Measurements from ENCODE around the gene INPPL1.
"Not testable (repeated sequence)": the region's sequence is repeated elsewhere in the genome, so short reads cannot be mapped to it uniquely, and the experiment has no call there.

Gene INPPL1

GRCh38 chr11:72260574-72260973, 36.0 kb downstream of the INPPL1 start:
- Histone ChIP-seq H3K9me3 (replicated peaks; ENCODE audit: insufficient read depth, low read length) (no peaks in the 10 kb centered on the region), H2AFZ (ENCODE audit: low read length) (no peak overlapping the region), H3F3A (ENCODE audit: insufficient read depth, low read length) (0 out of 2 replicates have a peak, but pooled peaks cover 8% of the 10 kb centered on the region), H3K27ac (ENCODE audit: low read length) (no peak overlapping the region), H3K4me2 (ENCODE audit: low read depth, low read length) (no peak overlapping the region), H3K36me3 (replicated peaks; ENCODE audit: insufficient read depth, low read length) (no peaks in the 10 kb centered on the region), H3K4me1 (ENCODE audit: low read length) (peaks cover 14% of the 10 kb centered on the region), H3K9ac (ENCODE audit: low read length) (no peak overlapping the region), H3K4me3 (ENCODE audit: low read length) (no peak overlapping the region), H3K27me3 (replicated peaks; ENCODE audit: insufficient read depth, low read length) (no peaks in the 10 kb centered on the region), H4K20me1 (ENCODE audit: insufficient read depth, low read length) (no peaks in the 10 kb centered on the region), H3K9me2 (replicated peaks; ENCODE audit: insufficient read depth, low read length) (no peaks in the 10 kb centered on the region), H3K79me2 (ENCODE audit: low read length) (no peaks in the 10 kb centered on the region)
- TF ChIP-seq CTCF (IDR thresholded peaks at IDR 0.05; ENCODE audit: low read length), result no peak
- TF ChIP-seq EZH2phosphoT487 (IDR thresholded peaks at IDR 0.05; ENCODE audit: low read length), result no peak
- no peak for TF ChIP-seq EZH2 (optimal IDR thresholded peaks at IDR 0.05; ENCODE audit: low read depth, low read length)
- DNase-seq, result no peak

GRCh38 chr11:72263361-72263760, 38.8 kb downstream of the INPPL1 start:
- H3K9me2 ChIP-seq (replicated peaks; ENCODE audit: insufficient read depth, low read length), result no peaks in the 10 kb centered on the region
- no peak overlapping the region for H3K4me3 ChIP-seq (ENCODE audit: low read length)
- no peaks in the 10 kb centered on the region for H3K36me3 ChIP-seq (replicated peaks; ENCODE audit: insufficient read depth, low read length)
- no peaks in the 10 kb centered on the region for H3F3A ChIP-seq (ENCODE audit: insufficient read depth, low read length)
- no peak for DNase-seq
- H3K27me3 ChIP-seq (replicated peaks; ENCODE audit: insufficient read depth, low read length), result no peaks in the 10 kb centered on the region
- H3K9me3 ChIP-seq (replicated peaks; ENCODE audit: insufficient read depth, low read length), result no peaks in the 10 kb centered on the region
- H3K79me2 ChIP-seq (ENCODE audit: low read length), result no peaks in the 10 kb centered on the region
- H2AFZ ChIP-seq (ENCODE audit: low read length), result no peak overlapping the region
- H3K4me2 ChIP-seq (ENCODE audit: low read depth, low read length), result no peak overlapping the region
- no peak overlapping the region for H3K27ac ChIP-seq (ENCODE audit: low read length)
- H3K4me1 ChIP-seq (ENCODE audit: low read length), result peaks cover 11% of the 10 kb centered on the region
- no peak overlapping the region for H3K9ac ChIP-seq (ENCODE audit: low read length)
- no peaks in the 10 kb centered on the region for H4K20me1 ChIP-seq (ENCODE audit: insufficient read depth, low read length)
- no peak for TF ChIP-seq CTCF (IDR thresholded peaks at IDR 0.05; ENCODE audit: low read length)
- no peak for TF ChIP-seq EZH2phosphoT487 (IDR thresholded peaks at IDR 0.05; ENCODE audit: low read length)

- H2AFZ ChIP-seq (ENCODE audit: low read length), result no peak overlapping the region
Observed at GRCh38 chr11:72265951-72266350, 41.4 kb downstream of the INPPL1 start.

GRCh38 chr11:72266960-72267359, 42.4 kb downstream of the INPPL1 start:
- H3K9me3 ChIP-seq (replicated peaks; ENCODE audit: insufficient read depth, low read length); H2AFZ ChIP-seq (ENCODE audit: low read length); H3F3A ChIP-seq (ENCODE audit: insufficient read depth, low read length); H3K27ac ChIP-seq (ENCODE audit: low read length); H3K79me2 ChIP-seq (ENCODE audit: low read length); H4K20me1 ChIP-seq (ENCODE audit: insufficient read depth, low read length); H3K27me3 ChIP-seq (replicated peaks; ENCODE audit: insufficient read depth, low read length); H3K9ac ChIP-seq (ENCODE audit: low read length); H3K4me3 ChIP-seq (ENCODE audit: low read length); H3K9me2 ChIP-seq (replicated peaks; ENCODE audit: insufficient read depth, low read length); DNase-seq; H3K36me3 ChIP-seq (replicated peaks; ENCODE audit: insufficient read depth, low read length); H3K4me2 ChIP-seq (ENCODE audit: low read depth, low read length): not testable (repeated sequence)
- peaks cover 14% of the 10 kb centered on the region for H3K4me1 ChIP-seq (ENCODE audit: low read length)

More at GRCh38 chr11:72265951-72266350, 41.4 kb downstream of the INPPL1 start:
- H3F3A ChIP-seq (ENCODE audit: insufficient read depth, low read length), result no peaks in the 10 kb centered on the region
- DNase-seq, result no peak
- no peak overlapping the region for H3K9ac ChIP-seq (ENCODE audit: low read length)
- H4K20me1 ChIP-seq (ENCODE audit: insufficient read depth, low read length), result no peaks in the 10 kb centered on the region
- no peaks in the 10 kb centered on the region for H3K9me2 ChIP-seq (replicated peaks; ENCODE audit: insufficient read depth, low read length)
- no peak overlapping the region for H3K4me2 ChIP-seq (ENCODE audit: low read depth, low read length)
- H3K27ac ChIP-seq (ENCODE audit: low read length), result no peak overlapping the region
- peaks cover 14% of the 10 kb centered on the region for H3K4me1 ChIP-seq (ENCODE audit: low read length)
- no peaks in the 10 kb centered on the region for H3K79me2 ChIP-seq (ENCODE audit: low read length)
- H3K9me3 ChIP-seq (replicated peaks; ENCODE audit: insufficient read depth, low read length), result no peaks in the 10 kb centered on the region
- TF ChIP-seq EZH2phosphoT487 (IDR thresholded peaks at IDR 0.05; ENCODE audit: low read length) (no peak), EZH2 (optimal IDR thresholded peaks at IDR 0.05; ENCODE audit: low read depth, low read length) (no peak), CTCF (IDR thresholded peaks at IDR 0.05; ENCODE audit: low read length) (no peak)
- H3K4me3 ChIP-seq (ENCODE audit: low read length), result no peak overlapping the region
- no peaks in the 10 kb centered on the region for H3K27me3 ChIP-seq (replicated peaks; ENCODE audit: insufficient read depth, low read length)
- no peaks in the 10 kb centered on the region for H3K36me3 ChIP-seq (replicated peaks; ENCODE audit: insufficient read depth, low read length)

Measured in MM.1S (cell line).